ENCODE measurements around the gene ELMO1. TPM values are rescaled to one million over a fixed set of nuclear protein-coding genes. Genes with fewer than 3 reads are reported as not detected.

ELMO1 gene
- total RNA-seq, 1 donor from 2014 or later = 53.8 TPM

- H3K9me3 ChIP-seq = no peaks in the 10 kb centered on the region
- H3K27me3 ChIP-seq = no peaks in the 10 kb centered on the region
- intact Hi-C loops (cut with DNase I) = no loop called here
- DNase-seq (no peak), ATAC-seq (no peak)
- TF ChIP-seq CTCF (IDR thresholded peaks at IDR 0.05) = no peak
- no peak overlapping the region for H3K27ac ChIP-seq
- no peak overlapping the region for H3K4me3 ChIP-seq
- no peaks in the 10 kb centered on the region for H3K4me1 ChIP-seq
- H3K36me3 ChIP-seq = peaks cover 5% of the 10 kb centered on the region
These were observed 178.8 kb downstream of the ELMO1 start for GRCh38 chr7:37269711-37270508.

- DNase-seq (no peak), ATAC-seq (no peak)
- no peak overlapping the region for H3K4me3 ChIP-seq
- no peak overlapping the region for H3K27ac ChIP-seq
- peaks cover 5% of the 10 kb centered on the region for H3K36me3 ChIP-seq
- peaks cover 6% of the 10 kb centered on the region for H3K4me1 ChIP-seq
- no peaks in the 10 kb centered on the region for H3K9me3 ChIP-seq
- intact Hi-C loops (cut with DNase I) = no loop called here
- no peaks in the 10 kb centered on the region for H3K27me3 ChIP-seq
- TF ChIP-seq CTCF (IDR thresholded peaks at IDR 0.05) = no peak
These were observed 181.4 kb downstream of the ELMO1 start for GRCh38 chr7:37267251-37267650.

- Histone ChIP-seq H3K9me3 (no peaks in the 10 kb centered on the region), H3K36me3 (no peaks in the 10 kb centered on the region), H3K27me3 (no peaks in the 10 kb centered on the region), H3K27ac (no peak overlapping the region), H3K4me1 (peaks cover 6% of the 10 kb centered on the region), H3K4me3 (no peak overlapping the region)
- no peak for TF ChIP-seq CTCF (IDR thresholded peaks at IDR 0.05)
- ATAC-seq (no peak), DNase-seq (no peak)
- intact Hi-C loops (cut with DNase I) = no loop called here
These were observed 182.8 kb downstream of the ELMO1 start for GRCh38 chr7:37265876-37266275.

GRCh38 chr7:37265006-37265405 lies 183.7 kb downstream of the ELMO1 start:
- ATAC-seq (no peak), DNase-seq (no peak)
- Histone ChIP-seq H3K4me1 (peaks cover 11% of the 10 kb centered on the region), H3K4me3 (no peak overlapping the region), H3K9me3 (no peaks in the 10 kb centered on the region), H3K27me3 (no peaks in the 10 kb centered on the region), H3K27ac (no peak overlapping the region), H3K36me3 (no peaks in the 10 kb centered on the region)
- TF ChIP-seq CTCF (IDR thresholded peaks at IDR 0.05) = no peak
- intact Hi-C loops (cut with DNase I) = no loop called here

GRCh38 chr7:37262181-37262580 lies 186.5 kb downstream of the ELMO1 start:
- Histone ChIP-seq H3K27ac (no peak overlapping the region), H3K4me3 (no peak overlapping the region), H3K36me3 (no peaks in the 10 kb centered on the region), H3K9me3 (no peaks in the 10 kb centered on the region), H3K27me3 (no peaks in the 10 kb centered on the region), H3K4me1 (peaks cover 15% of the 10 kb centered on the region)
- no peak for ATAC-seq
- intact Hi-C loops (cut with DNase I) = no loop called here
- DNase-seq = no peak
- TF ChIP-seq CTCF (IDR thresholded peaks at IDR 0.05) = no peak
